Prostate gland (tissue), 2 donors: Measurements from ENCODE around the gene LGALS8.

Experiments
- POLR2A ChIP-seq: fragments of 450-650 bp; IDR thresholded peaks from one replicate; pipeline ENCODE4 v1.6.1; 2016; ENCODE audit warnings: antibody characterized with exemption, mild to moderate bottlenecking
- POLR2AphosphoS5 ChIP-seq: sonication (generic); formaldehyde crosslinking; IDR thresholded peaks from one replicate; pipeline ENCODE4 v1.6.1; 2017; ENCODE audit warnings: antibody characterized with exemption
- TF ChIP-seq, protein P1 (sequence below), 4 experiments: fragments of 200-600 bp in 2 of 4; fragments of 450-650 bp in 2 of 4; sonication (generic) in 2 of 4; IDR thresholded peaks; 1 replicate in 3 of 4; 2 replicates in 1 of 4; pipeline ENCODE4 v1.5.1; 2016 to 2019; ENCODE audit warnings: antibody characterized with exemption in 4 of 4, mild to moderate bottlenecking in 2 of 4, moderate library complexity in 2 of 4

DNA sequence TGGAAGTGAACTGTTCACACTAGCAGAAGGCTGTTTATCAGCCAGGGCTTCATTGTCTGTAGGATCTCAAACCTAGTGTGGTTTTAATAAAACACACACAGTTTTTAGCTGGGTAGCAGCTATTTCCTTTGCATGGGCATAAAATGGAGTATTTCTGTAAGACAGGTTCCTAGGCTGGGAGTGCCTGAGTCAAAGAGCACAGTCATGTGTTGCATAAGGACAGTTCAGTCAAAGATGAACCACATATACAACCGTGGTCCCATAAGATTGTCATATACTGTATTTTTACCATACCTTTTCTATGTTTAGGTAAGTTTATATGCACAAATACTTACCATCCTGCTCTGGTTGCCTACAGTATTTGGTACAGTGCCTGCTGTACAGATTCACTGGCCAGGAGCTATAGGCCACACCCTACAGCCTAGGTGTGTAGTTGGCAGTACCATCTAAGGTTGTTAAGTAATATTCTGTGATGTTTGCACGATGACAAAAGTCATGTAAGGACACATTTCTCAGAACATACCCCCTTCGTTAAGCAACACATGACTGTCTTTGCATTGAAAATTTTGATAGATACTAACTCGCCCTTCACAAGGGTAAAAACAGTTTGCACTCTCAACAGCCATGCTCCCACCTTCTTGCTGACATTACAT, 17.2 kb downstream of the LGALS8 start:
- TF ChIP-seq, protein P1, sequence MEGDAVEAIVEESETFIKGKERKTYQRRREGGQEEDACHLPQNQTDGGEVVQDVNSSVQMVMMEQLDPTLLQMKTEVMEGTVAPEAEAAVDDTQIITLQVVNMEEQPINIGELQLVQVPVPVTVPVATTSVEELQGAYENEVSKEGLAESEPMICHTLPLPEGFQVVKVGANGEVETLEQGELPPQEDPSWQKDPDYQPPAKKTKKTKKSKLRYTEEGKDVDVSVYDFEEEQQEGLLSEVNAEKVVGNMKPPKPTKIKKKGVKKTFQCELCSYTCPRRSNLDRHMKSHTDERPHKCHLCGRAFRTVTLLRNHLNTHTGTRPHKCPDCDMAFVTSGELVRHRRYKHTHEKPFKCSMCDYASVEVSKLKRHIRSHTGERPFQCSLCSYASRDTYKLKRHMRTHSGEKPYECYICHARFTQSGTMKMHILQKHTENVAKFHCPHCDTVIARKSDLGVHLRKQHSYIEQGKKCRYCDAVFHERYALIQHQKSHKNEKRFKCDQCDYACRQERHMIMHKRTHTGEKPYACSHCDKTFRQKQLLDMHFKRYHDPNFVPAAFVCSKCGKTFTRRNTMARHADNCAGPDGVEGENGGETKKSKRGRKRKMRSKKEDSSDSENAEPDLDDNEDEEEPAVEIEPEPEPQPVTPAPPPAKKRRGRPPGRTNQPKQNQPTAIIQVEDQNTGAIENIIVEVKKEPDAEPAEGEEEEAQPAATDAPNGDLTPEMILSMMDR (IDR thresholded peaks at IDR 0.05) = no peak
- TF ChIP-seq POLR2A = no peak
- TF ChIP-seq POLR2AphosphoS5 = no peak
